Neural cell (in vitro differentiated cells): ENCODE data around the gene TMEM131. TPM values are rescaled to one million over a fixed set of nuclear protein-coding genes. Genes with fewer than 3 reads are reported as not detected.

Experiments
- H2AFZ ChIP-seq: fragments of 200-600, 300-800 bp; sonication (generic), shearing (Covaris generic); 2 replicates; pipeline ENCODE4 v1.6.0; 2014; ENCODE audit warnings: low read depth, mild to moderate bottlenecking, antibody characterized with exemption, low read length, moderate library complexity
- H3F3A ChIP-seq: fragments of 200-600 bp; shearing (Covaris generic); 2 replicates; pipeline ENCODE4 v1.6.1; 2016; ENCODE audit warnings: mild to moderate bottlenecking, moderate library complexity, mixed read lengths, antibody characterized with exemption, low read length; ENCODE audit not compliant: insufficient read depth, poor library complexity, severe bottlenecking
- H3K27ac ChIP-seq: fragments of 200-600, 300-800 bp; sonication (generic), shearing (Covaris generic); 2 replicates; pipeline ENCODE4 v1.5.1; 2014; ENCODE audit warnings: mild to moderate bottlenecking, low read length, moderate library complexity
- H3K27me3 ChIP-seq: fragments of 300-800, 200-600 bp; sonication (generic), shearing (Covaris generic); 2 replicates; pipeline ENCODE4 v1.6.0; 2014; ENCODE audit warnings: mild to moderate bottlenecking, low read depth, low read length, moderate library complexity; ENCODE audit not compliant: insufficient read depth
- H3K36me3 ChIP-seq: fragments of 300-800, 200-600 bp; sonication (generic), shearing (Covaris generic); 2 replicates; pipeline ENCODE4 v1.5.1; 2014; ENCODE audit warnings: mild to moderate bottlenecking, antibody characterized with exemption, low read length, moderate library complexity; ENCODE audit not compliant: insufficient read depth
- H3K4me2 ChIP-seq: fragments of 300-800, 200-600 bp; sonication (generic), shearing (Covaris generic); 2 replicates; pipeline ENCODE4 v1.6.0; 2014; ENCODE audit warnings: mild to moderate bottlenecking, low read length
- H3K4me3 ChIP-seq: fragments of 300-800, 200-600 bp; sonication (generic), shearing (Covaris generic); 2 replicates; pipeline ENCODE4 v1.5.1; 2014; ENCODE audit warnings: mild to moderate bottlenecking, low read length, moderate library complexity
- H3K79me2 ChIP-seq: fragments of 200-600 bp; shearing (Covaris generic); replicated peaks from 2 replicates; pipeline ENCODE4 v1.6.0; 2014; ENCODE audit warnings: mild to moderate bottlenecking, low read length, moderate library complexity; ENCODE audit not compliant: insufficient read depth
- H3K9ac ChIP-seq: fragments of 300-800, 200-600 bp; sonication (generic), shearing (Covaris generic); 2 replicates; pipeline ENCODE4 v1.6.1; 2016; ENCODE audit warnings: mild to moderate bottlenecking, low read length, mixed read lengths
- H3K9me2 ChIP-seq: fragments of 200-600 bp; shearing (Covaris generic); 2 replicates; pipeline ENCODE4 v1.6.1; 2016; ENCODE audit warnings: mild to moderate bottlenecking, low read length, mixed read lengths; ENCODE audit not compliant: insufficient read depth
- H3K9me3 ChIP-seq: fragments of 200-600, 300-800 bp; sonication (generic), shearing (Covaris generic); 2 replicates; pipeline ENCODE4 v1.6.1; 2016; ENCODE audit warnings: mild to moderate bottlenecking, mixed run types, low read length, moderate library complexity, mixed read lengths
- H4K20me1 ChIP-seq: fragments of 200-600 bp; shearing (Covaris generic); 2 replicates; pipeline ENCODE4 v1.6.1; 2016; ENCODE audit warnings: mild to moderate bottlenecking, mixed run types; ENCODE audit not compliant: insufficient read depth
- CTCF ChIP-seq: fragments of 450-650 bp; IDR thresholded peaks from 2 replicates; pipeline ENCODE4 v1.5.1; 2014; ENCODE audit warnings: antibody characterized with exemption, mild to moderate bottlenecking, moderate library complexity; ENCODE audit not compliant: poor library complexity, severe bottlenecking
- EP300 ChIP-seq: fragments of 450-650 bp; conservative IDR thresholded peaks from 2 replicates; pipeline ENCODE4 v1.6.1; 2014; ENCODE audit warnings: antibody characterized with exemption, mild to moderate bottlenecking, moderate library complexity; ENCODE audit not compliant: poor library complexity, severe bottlenecking
- EZH2 ChIP-seq: fragments of 200-600, 300-800 bp; shearing (Covaris generic), sonication (generic); IDR thresholded peaks from 2 replicates; pipeline ENCODE4 v1.6.1; 2014; ENCODE audit warnings: antibody characterized with exemption, low read length, borderline replicate concordance, mild to moderate bottlenecking; ENCODE audit not compliant: insufficient read depth, poor library complexity, severe bottlenecking
- MXI1 ChIP-seq: fragments of 450-650 bp; conservative IDR thresholded peaks from 2 replicates; pipeline ENCODE4 v1.6.1; 2014; ENCODE audit warnings: antibody characterized with exemption, mild to moderate bottlenecking; ENCODE audit not compliant: poor library complexity, severe bottlenecking
- POLR2AphosphoS5 ChIP-seq: IDR thresholded peaks from 2 replicates; pipeline ENCODE4 v1.6.1; 2012
- RAD21 ChIP-seq: fragments of 450-650 bp; conservative IDR thresholded peaks from 2 replicates; pipeline ENCODE4 v1.6.1; 2014; ENCODE audit warnings: antibody characterized with exemption, mild to moderate bottlenecking, moderate library complexity
- SMC3 ChIP-seq: fragments of 450-650 bp; conservative IDR thresholded peaks from 2 replicates; pipeline ENCODE4 v1.6.1; 2014; ENCODE audit warnings: antibody characterized with exemption, mild to moderate bottlenecking, moderate library complexity; ENCODE audit not compliant: poor library complexity
- TAF1 ChIP-seq: IDR thresholded peaks from 2 replicates; pipeline ENCODE4 v1.6.1; 2012; ENCODE audit warnings: low read depth
- polyA plus RNA-seq: library from polyadenylated mRNA; depleted of rRNA; stranded (reverse); fragments of >200 nt; gene quantifications from 2 replicates; pipeline ENCODE4 v1.2.3, GENCODE V29; 2014
- TF ChIP-seq, protein P1 (sequence below): IDR thresholded peaks from 2 replicates; pipeline ENCODE4 v1.6.1; 2012; ENCODE audit warnings: borderline replicate concordance

The TMEM131 gene
- polyA plus RNA-seq, 1 donor from 2014 or later: 9.6 TPM

GRCh38 chr2:97967931-97968627, 27.7 kb downstream of the TMEM131 start:
- H4K20me1 ChIP-seq: no peaks in the 10 kb centered on the region
- TF ChIP-seq EZH2: no peak
- no peak for TF ChIP-seq POLR2AphosphoS5
- no peak for TF ChIP-seq TAF1
- TF ChIP-seq, protein P1, sequence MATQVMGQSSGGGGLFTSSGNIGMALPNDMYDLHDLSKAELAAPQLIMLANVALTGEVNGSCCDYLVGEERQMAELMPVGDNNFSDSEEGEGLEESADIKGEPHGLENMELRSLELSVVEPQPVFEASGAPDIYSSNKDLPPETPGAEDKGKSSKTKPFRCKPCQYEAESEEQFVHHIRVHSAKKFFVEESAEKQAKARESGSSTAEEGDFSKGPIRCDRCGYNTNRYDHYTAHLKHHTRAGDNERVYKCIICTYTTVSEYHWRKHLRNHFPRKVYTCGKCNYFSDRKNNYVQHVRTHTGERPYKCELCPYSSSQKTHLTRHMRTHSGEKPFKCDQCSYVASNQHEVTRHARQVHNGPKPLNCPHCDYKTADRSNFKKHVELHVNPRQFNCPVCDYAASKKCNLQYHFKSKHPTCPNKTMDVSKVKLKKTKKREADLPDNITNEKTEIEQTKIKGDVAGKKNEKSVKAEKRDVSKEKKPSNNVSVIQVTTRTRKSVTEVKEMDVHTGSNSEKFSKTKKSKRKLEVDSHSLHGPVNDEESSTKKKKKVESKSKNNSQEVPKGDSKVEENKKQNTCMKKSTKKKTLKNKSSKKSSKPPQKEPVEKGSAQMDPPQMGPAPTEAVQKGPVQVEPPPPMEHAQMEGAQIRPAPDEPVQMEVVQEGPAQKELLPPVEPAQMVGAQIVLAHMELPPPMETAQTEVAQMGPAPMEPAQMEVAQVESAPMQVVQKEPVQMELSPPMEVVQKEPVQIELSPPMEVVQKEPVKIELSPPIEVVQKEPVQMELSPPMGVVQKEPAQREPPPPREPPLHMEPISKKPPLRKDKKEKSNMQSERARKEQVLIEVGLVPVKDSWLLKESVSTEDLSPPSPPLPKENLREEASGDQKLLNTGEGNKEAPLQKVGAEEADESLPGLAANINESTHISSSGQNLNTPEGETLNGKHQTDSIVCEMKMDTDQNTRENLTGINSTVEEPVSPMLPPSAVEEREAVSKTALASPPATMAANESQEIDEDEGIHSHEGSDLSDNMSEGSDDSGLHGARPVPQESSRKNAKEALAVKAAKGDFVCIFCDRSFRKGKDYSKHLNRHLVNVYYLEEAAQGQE: no peak
- no peak for TF ChIP-seq EP300
- no peak for TF ChIP-seq CTCF
- TF ChIP-seq SMC3: no peak
- no peak for TF ChIP-seq RAD21
- no peak for TF ChIP-seq MXI1
- no peaks in the 10 kb centered on the region for H3F3A ChIP-seq
- no peak overlapping the region for H2AFZ ChIP-seq
- H3K4me3 ChIP-seq: no peak overlapping the region
- no peaks in the 10 kb centered on the region for H3K27me3 ChIP-seq
- no peak overlapping the region for H3K27ac ChIP-seq
- no peak overlapping the region for H3K4me2 ChIP-seq
- peaks cover 73% of the 10 kb centered on the region for H3K79me2 ChIP-seq
- no peaks in the 10 kb centered on the region for H3K36me3 ChIP-seq
- no peak overlapping the region for H3K9ac ChIP-seq
- H3K9me2 ChIP-seq: no peaks in the 10 kb centered on the region
- peaks cover 2% of the 10 kb centered on the region for H3K9me3 ChIP-seq

GRCh38 chr2:97967216-97967592, 28.5 kb downstream of the TMEM131 start:
- H3K9me3 ChIP-seq: no peaks in the 10 kb centered on the region
- no peak overlapping the region for H3K4me2 ChIP-seq
- H3K4me3 ChIP-seq: no peak overlapping the region
- no peaks in the 10 kb centered on the region for H4K20me1 ChIP-seq
- no peaks in the 10 kb centered on the region for H3K27me3 ChIP-seq
- H3K79me2 ChIP-seq: peaks cover 73% of the 10 kb centered on the region
- no peaks in the 10 kb centered on the region for H3F3A ChIP-seq
- H3K9me2 ChIP-seq: no peaks in the 10 kb centered on the region
- no peak overlapping the region for H3K27ac ChIP-seq
- TF ChIP-seq MXI1 (no peak), EZH2 (no peak), POLR2AphosphoS5 (no peak), RAD21 (no peak), TAF1 (no peak), SMC3 (no peak)
- no peak overlapping the region for H3K9ac ChIP-seq
- H2AFZ ChIP-seq: no peak overlapping the region
- H3K36me3 ChIP-seq: no peaks in the 10 kb centered on the region
